HepG2 (cell line): ENCODE data around the gene IAH1. TPM values are rescaled to one million over a fixed set of nuclear protein-coding genes. Genes with fewer than 3 reads are reported as not detected.

Experiments
- ATAC-seq: fragments of 200-7000 bp; cut with Tn5 transposase; 3 replicates; pipeline ENCODE4 v1.9.1; 2020; ENCODE audit warnings: mild to moderate bottlenecking, moderate library complexity
- BruUV-seq: library from RNA; stranded (reverse); fragments of 400-500 nt; replicated peaks from 2 replicates; lab custom pipeline; 2021; lab: Mats Ljungman, UMichigan
- CTCF ChIA-PET: fragments of 300-600 bp; formaldehyde crosslinking; extraction: SDS; loops from one replicate; lab custom pipeline; 2021; ENCODE audit warnings: low total read pairs, inconsistent platforms, low intra/inter-chr PET ratio; lab: Yijun Ruan, JAX
- POLR2A ChIA-PET: fragments of 350-600 bp; sonication (Branson Sonifier 250); formaldehyde crosslinking; loops from one replicate; lab custom pipeline; 2020; ENCODE audit warnings: antibody characterized with exemption, inconsistent platforms; lab: Yijun Ruan, JAX
- DNase-seq: peaks from one replicate; pipeline ENCODE4 v3.0.0-alpha.2; 2015; ENCODE audit warnings: low spot score
- FAIRE-seq: peaks from 3 replicates; lab custom pipeline; 2011; peaks lifted over from hg19 to GRCh38; lab: Jason Lieb, UNC
- H2AFZ ChIP-seq: one replicate; pipeline ENCODE4 v1.6.1; 2011; ENCODE audit warnings: low read length, inconsistent platforms
- H3K27ac ChIP-seq: fragments of 300-600 bp; 3 replicates; pipeline ENCODE4 v1.8.0; 2011; ENCODE audit warnings: mixed run types, mild to moderate bottlenecking, mixed read lengths, low read length, inconsistent platforms; ENCODE audit not compliant: insufficient read depth; ENCODE audit errors: extremely low read length
- H3K27me3 ChIP-seq, 2 experiments: fragments of 200-600 bp in 1 of 2; 2 replicates in 1 of 2; 3 replicates in 1 of 2; pipeline versions ENCODE4 v1.6.0 to v1.8.0; 2011; ENCODE audit warnings: low read length in 2 of 2, mild to moderate bottlenecking in 2 of 2, moderate library complexity in 2 of 2, inconsistent platforms in 1 of 2; ENCODE audit not compliant: insufficient read depth in 2 of 2, control insufficient read depth in 1 of 2
- H3K36me3 ChIP-seq, 2 experiments: fragments of 200-600 bp in 1 of 2; replicated peaks in 1 of 2; 2 replicates in 1 of 2; 3 replicates in 1 of 2; pipeline versions ENCODE4 v1.5.1 to v1.8.0; 2011; ENCODE audit warnings: low read length in 2 of 2, inconsistent platforms in 1 of 2; ENCODE audit not compliant: insufficient read depth in 2 of 2, control insufficient read depth in 1 of 2
- H3K4me1 ChIP-seq: 2 replicates; pipeline ENCODE4 v1.5.1; 2012; ENCODE audit warnings: low read length, inconsistent platforms; ENCODE audit not compliant: insufficient read depth
- H3K4me2 ChIP-seq: 2 replicates; pipeline ENCODE4 v1.6.0; 2011; ENCODE audit warnings: low read depth, low read length, inconsistent platforms
- H3K4me3 ChIP-seq, 3 experiments: fragments of 200-600 bp in 1 of 3; sonication (generic), shearing (Covaris generic) in 1 of 3; replicated peaks in 1 of 3; 2 replicates each; pipeline ENCODE4 v1.5.1; 2011 to 2016; ENCODE audit warnings: low read length in 3 of 3, inconsistent platforms in 2 of 3, low read depth in 2 of 3, mild to moderate bottlenecking in 2 of 3, control low read depth in 1 of 3, mixed read lengths in 1 of 3; ENCODE audit not compliant: insufficient read depth in 1 of 3
- H3K79me2 ChIP-seq: one replicate; pipeline ENCODE4 v1.6.1; 2011; ENCODE audit warnings: low read length, inconsistent platforms; ENCODE audit not compliant: insufficient read depth
- H3K9ac ChIP-seq: 2 replicates; pipeline ENCODE4 v1.6.0; 2011; ENCODE audit warnings: mild to moderate bottlenecking, low read depth, low read length, inconsistent platforms; ENCODE audit not compliant: insufficient read depth
- H3K9me3 ChIP-seq: 2 replicates; pipeline ENCODE4 v1.5.1; 2012; ENCODE audit warnings: mild to moderate bottlenecking, low read length
- H4K20me1 ChIP-seq: 2 replicates; pipeline ENCODE4 v1.6.0; 2011; ENCODE audit warnings: inconsistent platforms, mild to moderate bottlenecking, low read length, moderate library complexity; ENCODE audit not compliant: insufficient read depth
- AHR ChIP-seq: IDR thresholded peaks from 2 replicates; pipeline ENCODE4 v1.6.1; 2018; ENCODE audit warnings: missing genetic modification reagents, missing compliant biosample characterization
- BCLAF1 ChIP-seq: fragments of 450-650 bp; IDR thresholded peaks from 2 replicates; pipeline ENCODE4 v1.6.1; 2017; ENCODE audit warnings: mild to moderate bottlenecking
- CEBPG ChIP-seq: IDR thresholded peaks from 2 replicates; pipeline ENCODE4 v1.6.1; 2016
- CENPT ChIP-seq: sonication (generic); formaldehyde crosslinking; IDR thresholded peaks from 2 replicates; pipeline ENCODE4 v1.8.0; 2022; ENCODE audit warnings: low read depth, mild to moderate bottlenecking, moderate library complexity, missing genetic modification reagents
- EEA1 ChIP-seq: sonication (generic); formaldehyde crosslinking; IDR thresholded peaks from 2 replicates; pipeline ENCODE4 v1.5.1; 2020; ENCODE audit warnings: mild to moderate bottlenecking, missing genetic modification reagents, borderline replicate concordance
- ELK4 ChIP-seq: sonication (generic); formaldehyde crosslinking; IDR thresholded peaks from 2 replicates; pipeline ENCODE4 v1.9.0; 2021; ENCODE audit warnings: missing genetic modification reagents, borderline replicate concordance
- FOXJ3 ChIP-seq: sonication (generic); formaldehyde crosslinking; IDR thresholded peaks from 2 replicates; pipeline ENCODE4 v1.4.0; 2020; ENCODE audit warnings: missing genetic modification reagents, mild to moderate bottlenecking, borderline replicate concordance
- PPARG ChIP-seq: conservative IDR thresholded peaks from 2 replicates; pipeline ENCODE4 v1.6.1; 2016; ENCODE audit warnings: missing biosample characterization, missing genetic modification reagents
- PREB ChIP-seq: sonication (generic); formaldehyde crosslinking; IDR thresholded peaks from 2 replicates; pipeline ENCODE4 v1.4.0; 2020; ENCODE audit warnings: missing genetic modification reagents
- PRPF4 ChIP-seq: fragments of 200-400 bp; formaldehyde crosslinking; IDR thresholded peaks from 2 replicates; pipeline ENCODE4 v1.6.1; 2016; ENCODE audit warnings: low read length, low read depth; ENCODE audit not compliant: poor library complexity, severe bottlenecking
- PTBP1 ChIP-seq: fragments of 200-400 bp; formaldehyde crosslinking; IDR thresholded peaks from 2 replicates; pipeline ENCODE4 v1.6.1; 2018; ENCODE audit warnings: low read length, low read depth; ENCODE audit not compliant: poor library complexity, severe bottlenecking
- RNF219 ChIP-seq: sonication (generic); formaldehyde crosslinking; IDR thresholded peaks from 2 replicates; pipeline ENCODE4 v1.5.0; 2020; ENCODE audit warnings: mild to moderate bottlenecking, missing genetic modification reagents
- SRSF9 ChIP-seq: fragments of 200-400 bp; formaldehyde crosslinking; IDR thresholded peaks from 2 replicates; pipeline ENCODE4 v1.6.1; 2018; ENCODE audit warnings: borderline replicate concordance, mild to moderate bottlenecking, low read depth, low read length; ENCODE audit not compliant: insufficient read depth, poor library complexity, severe bottlenecking
- ZBTB2 ChIP-seq: sonication (generic); formaldehyde crosslinking; IDR thresholded peaks from 2 replicates; pipeline ENCODE4 v1.8.0; 2022; ENCODE audit warnings: low read depth, missing genetic modification reagents
- ZNF816 ChIP-seq: sonication (generic); formaldehyde crosslinking; IDR thresholded peaks from 2 replicates; pipeline ENCODE4 v1.8.0; 2022; ENCODE audit warnings: missing genetic modification reagents, mild to moderate bottlenecking, borderline replicate concordance
- WGBS: methylation state at CpG from one replicate; pipeline ENCODE4 v1.1.6; 2017; ENCODE audit warnings: low lambda C conversion rate; 5-methylcytosine and 5-hydroxymethylcytosine counted together
- in situ Hi-C: cut with HindIII; loops from 2 replicates; pipeline ENCODE4 v1.10.0; 2017; ENCODE audit warnings: low pct_unique_long_range_greater_than_20kb; ENCODE audit not compliant: extremely low pct_ligation_motif_present
- intact Hi-C: fragments of 100-400 bp; cut with micrococcal nuclease; formaldehyde crosslinking; loops from one replicate; pipeline ENCODE4 v1.10.0; 2022; ENCODE audit not compliant: unreplicated experiment
- polyA plus RNA-seq, 8 experiments: library from polyadenylated mRNA; depleted of rRNA in 3 of 8; stranded (reverse) in 7 of 8; unstranded in 1 of 8; fragments of >200 nt; fragmentation: Illumina TruSeq in 4 of 8; extraction: Trizol in 4 of 8; gene quantifications; 2 replicates each; pipeline versions ENCODE4 v1.2.1 to v1.2.3, GENCODE V29; 2011 to 2016; ENCODE audit warnings: low read depth in 4 of 8, missing spikeins in 1 of 8, mixed read lengths in 1 of 8; ENCODE audit not compliant: insufficient read depth in 1 of 8
- total RNA-seq, 5 experiments: library from RNA; depleted of rRNA; stranded (reverse); fragments of >200 nt; fragmentation: Illumina TruSeq; extraction: Trizol; gene quantifications; 2 replicates each; pipeline ENCODE4 v1.2.3, GENCODE V29; 2016; ENCODE audit warnings: low read depth in 1 of 5

Gene IAH1
- total and polyA plus RNA-seq, 2 of the 13 experiments (the other 11 are each of a cell fraction or from before 2014, with no cell fraction given): 43.6 to 44.4 TPM

- H4K20me1 ChIP-seq: no peaks in the 10 kb centered on the region
- TF ChIP-seq PREB (no peak), PTBP1 (no peak), CEBPG (no peak), ZNF816 (CRISPR knock-in tag) (no peak), BCLAF1 (no peak), ZBTB2 (CRISPR knock-in tag) (no peak), FOXJ3 (no peak), RNF219 (CRISPR knock-in tag) (no peak), PRPF4 (no peak), CENPT (CRISPR knock-in tag) (no peak), ELK4 (CRISPR knock-in tag) (no peak), PPARG (CRISPR knock-in tag) (no peak), AHR (no peak), EEA1 (CRISPR knock-in tag) (no peak), SRSF9 (no peak)
- BruUV-seq: no TSS peak
- WGBS: 99% methylated on average over 2 of the region's 2 CpGs
- peaks cover 2 to 27% of the 10 kb centered on the region in 2 experiments; a peak in 4 of 5 replicates for H3K36me3 ChIP-seq
- no peaks in the 10 kb centered on the region for H3K9me3 ChIP-seq
- FAIRE-seq (no peak), DNase-seq (no peak), ATAC-seq (no peak)
- ChIA-PET CTCF (interaction anchor here (0.7 kb wide), 1 partner anchor 50 kb away, joined by 3 read pairs; no protein-coding TSS in a partner anchor), POLR2A (no interaction called here)
- H3K27ac ChIP-seq: no peak overlapping the region
- H3K4me2 ChIP-seq: no peak overlapping the region
- H3K9ac ChIP-seq: no peak overlapping the region
- H3K4me1 ChIP-seq: peaks cover 15% of the 10 kb centered on the region
- no peak overlapping the region for H3K4me3 ChIP-seq
- no peak overlapping the region for H2AFZ ChIP-seq
- H3K79me2 ChIP-seq: no peaks in the 10 kb centered on the region
- in situ Hi-C loops: no loop called here
- H3K27me3 ChIP-seq: no peaks in the 10 kb centered on the region
- intact Hi-C loops: no loop called here
These were observed 59.3 kb downstream of the IAH1 start for GRCh38 chr2:9533663-9534062.
